ENCODE results near the gene ARSA. TPM values are rescaled to one million over a fixed set of nuclear protein-coding genes. Genes with fewer than 3 reads are reported as not detected.
A peak's percentile ranks its signal among the peaks of the same experiment; 100 is the strongest.
"Not testable (repeated sequence)": the region's sequence is repeated elsewhere in the genome, so short reads cannot be mapped to it uniquely, and the experiment has no call there.

Gene ARSA
- total RNA-seq, 1 experiment from 2014 or later: 49.5 TPM

GRCh38 chr22:50659711-50660110, 31.8 kb upstream of the ARSA start:
- DNase-seq (ENCODE audit: low read depth); in situ Hi-C loops (cut with HindIII; ENCODE audit: low pct_unique_long_range_greater_than_20kb, low sequenced_read_pairs): not testable (repeated sequence)

DNA sequence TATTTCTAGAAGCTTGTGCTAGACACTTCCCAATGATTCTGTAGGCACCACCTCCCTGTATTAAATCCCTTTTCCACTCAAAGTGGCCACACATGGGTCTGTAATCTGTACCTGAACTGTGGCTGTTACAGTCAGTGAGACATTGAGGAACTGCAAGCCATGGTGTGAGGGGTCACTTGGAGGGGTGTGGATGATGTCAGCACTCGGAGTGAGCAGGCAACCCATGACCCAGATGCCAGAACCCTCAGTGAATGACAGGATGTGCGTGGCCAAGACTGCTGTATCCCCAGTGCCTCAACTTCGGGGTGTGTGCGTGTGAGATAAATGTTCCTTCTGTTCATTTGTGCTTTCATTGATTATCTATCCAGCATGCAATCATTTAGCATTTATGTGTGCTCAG, 30.0 kb upstream of the ARSA start:
- in situ Hi-C loops (cut with HindIII; ENCODE audit: low pct_unique_long_range_greater_than_20kb, low sequenced_read_pairs): no loop called here
- DNase-seq (ENCODE audit: low read depth): no peak

- peak; percentile 69 for DNase-seq (ENCODE audit: low read depth)
- in situ Hi-C loops (cut with HindIII; ENCODE audit: low pct_unique_long_range_greater_than_20kb, low sequenced_read_pairs): no loop called here
Observed at GRCh38 chr22:50656122-50657070, 28.4 kb upstream of the ARSA start.

- DNase-seq (ENCODE audit: low read depth); in situ Hi-C loops (cut with HindIII; ENCODE audit: low pct_unique_long_range_greater_than_20kb, low sequenced_read_pairs): not testable (repeated sequence)
Observed at GRCh38 chr22:50654664-50655063, 26.7 kb upstream of the ARSA start.

GRCh38 chr22:50653256-50653655, 25.3 kb upstream of the ARSA start:
- in situ Hi-C loops (cut with HindIII; ENCODE audit: low pct_unique_long_range_greater_than_20kb, low sequenced_read_pairs): no loop called here
- no peak for DNase-seq (ENCODE audit: low read depth)

GRCh38 chr22:50643821-50644101, 15.8 kb upstream of the ARSA start:
- in situ Hi-C loops (cut with HindIII; ENCODE audit: low pct_unique_long_range_greater_than_20kb, low sequenced_read_pairs); DNase-seq (ENCODE audit: low read depth): not testable (repeated sequence)

GRCh38 chr22:50643021-50643820, 15.3 kb upstream of the ARSA start:
- DNase-seq (ENCODE audit: low read depth); in situ Hi-C loops (cut with HindIII; ENCODE audit: low pct_unique_long_range_greater_than_20kb, low sequenced_read_pairs): not testable (repeated sequence)

DNA sequence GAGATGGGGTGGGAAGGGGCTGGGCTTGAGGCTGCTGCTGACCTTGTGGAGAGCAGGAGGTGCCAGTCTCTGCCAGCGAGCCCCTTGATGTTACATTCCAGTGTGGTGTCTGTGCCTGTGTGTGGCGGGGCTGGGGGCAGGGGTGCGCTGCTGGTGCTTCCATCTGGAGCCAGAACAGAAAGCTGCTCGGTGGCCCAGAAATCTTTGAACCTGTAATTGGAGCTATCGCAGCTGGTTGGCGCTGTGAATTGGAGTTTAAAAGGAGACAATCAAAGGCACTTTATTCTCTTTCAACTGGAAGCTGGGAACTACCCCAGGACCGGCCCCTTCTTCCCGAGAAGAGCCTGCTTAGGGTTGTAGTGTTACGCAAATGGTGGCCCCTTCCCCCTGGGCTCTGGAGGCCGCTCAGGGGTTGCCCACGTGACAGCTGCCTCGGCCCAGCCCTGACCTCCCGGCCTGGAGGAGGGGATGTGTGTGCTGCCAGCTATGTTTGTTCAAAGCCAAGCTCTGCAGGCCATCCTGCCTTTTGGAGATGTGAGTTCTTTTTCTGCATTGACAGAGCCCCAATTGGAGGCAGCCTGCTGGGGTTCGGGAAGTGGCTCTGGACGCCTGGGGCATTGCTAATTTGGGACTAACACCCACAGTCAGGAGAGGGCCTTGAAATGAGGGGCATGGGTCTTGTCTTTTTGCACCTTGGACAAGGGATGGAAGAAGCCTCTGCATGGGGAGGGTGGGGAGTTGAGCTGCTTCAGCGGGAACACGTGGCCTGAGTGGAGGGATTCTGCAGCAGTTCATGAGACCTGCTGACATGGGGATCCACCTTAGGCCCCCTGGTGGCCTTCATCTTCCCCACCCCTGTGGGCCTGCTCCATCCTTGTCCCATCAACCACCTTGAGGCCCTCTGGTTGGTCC, 14.0 kb upstream of the ARSA start:
- in situ Hi-C loops (cut with HindIII; ENCODE audit: low pct_unique_long_range_greater_than_20kb, low sequenced_read_pairs): no loop called here
- DNase-seq (ENCODE audit: low read depth): no peak

- in situ Hi-C loops (cut with HindIII; ENCODE audit: low pct_unique_long_range_greater_than_20kb, low sequenced_read_pairs): no loop called here
- no peak for DNase-seq (ENCODE audit: low read depth)
Observed at GRCh38 chr22:50640857-50641647, 13.1 kb upstream of the ARSA start.

- in situ Hi-C loops (cut with HindIII; ENCODE audit: low pct_unique_long_range_greater_than_20kb, low sequenced_read_pairs); DNase-seq (ENCODE audit: low read depth): not testable (repeated sequence)
Observed at GRCh38 chr22:50640296-50640695, 12.3 kb upstream of the ARSA start.

DNA sequence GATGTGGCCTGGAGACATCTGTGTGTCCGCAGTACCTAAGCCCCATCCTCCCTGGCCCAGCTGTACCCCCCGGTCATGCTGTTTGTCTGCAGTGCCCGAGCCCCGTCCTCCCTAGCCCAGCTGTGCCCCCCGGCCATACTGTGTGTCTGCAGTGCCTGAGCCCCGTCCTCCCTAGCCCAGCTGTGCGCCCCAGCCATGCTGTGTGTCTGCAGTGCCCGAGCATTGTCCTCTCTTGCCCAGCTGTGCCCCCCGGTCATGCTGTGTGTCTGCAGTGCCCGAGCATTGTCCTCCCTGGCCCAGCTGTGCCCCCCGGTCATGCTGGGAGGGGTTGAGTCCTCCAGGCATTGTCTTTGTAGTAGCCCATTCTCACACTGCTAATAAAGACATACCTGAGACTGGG, 7.6 kb upstream of the ARSA start:
- no peak for DNase-seq (ENCODE audit: low read depth)
- in situ Hi-C loops (cut with HindIII; ENCODE audit: low pct_unique_long_range_greater_than_20kb, low sequenced_read_pairs): no loop called here

DNA sequence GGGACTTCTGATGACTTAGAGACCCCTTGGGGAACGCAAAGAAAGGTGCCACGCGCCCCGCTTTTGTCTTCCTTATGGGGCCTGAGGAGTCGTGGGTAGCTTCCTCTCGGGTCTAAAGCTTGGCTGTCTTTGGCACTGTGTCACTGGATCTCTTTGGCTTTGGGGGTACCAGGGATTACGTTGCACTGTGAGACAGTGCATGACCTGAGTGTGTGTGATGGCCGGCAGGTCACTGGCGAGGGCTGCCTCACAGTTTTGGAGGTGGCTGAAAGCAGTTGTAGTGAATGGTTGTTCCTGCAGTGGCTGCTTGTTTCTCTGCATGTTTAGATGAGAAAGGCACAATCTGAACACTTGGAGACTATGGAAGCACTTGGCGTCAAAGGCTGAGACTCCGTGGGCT, 5.8 kb upstream of the ARSA start:
- in situ Hi-C loops (cut with HindIII; ENCODE audit: low pct_unique_long_range_greater_than_20kb, low sequenced_read_pairs): loop anchor here (5.0 kb wide), 1 partner anchor 34 kb away; no protein-coding TSS in a partner anchor
- no peak for DNase-seq (ENCODE audit: low read depth)

DNA sequence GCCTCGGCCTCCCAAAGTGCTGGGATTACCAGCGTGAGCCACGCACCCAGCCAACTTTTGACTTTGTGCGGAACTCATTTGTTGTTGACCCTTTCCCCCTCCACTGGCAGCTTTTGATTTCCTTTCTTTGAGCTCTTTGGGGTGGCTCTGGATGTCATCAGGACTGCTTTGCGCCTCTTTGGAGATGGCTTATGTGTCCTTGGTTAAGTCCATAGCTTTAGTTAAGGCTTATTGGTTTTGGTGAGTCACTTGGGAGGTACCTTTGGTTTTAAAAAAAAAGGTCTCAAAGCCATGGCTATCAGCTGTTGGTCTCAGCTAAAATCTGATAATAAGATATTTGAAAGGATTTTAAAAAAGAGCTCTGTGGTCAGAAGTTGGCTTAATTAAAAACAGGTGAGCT, 5.1 kb upstream of the ARSA start:
- no peak for DNase-seq (ENCODE audit: low read depth)
- in situ Hi-C loops (cut with HindIII; ENCODE audit: low pct_unique_long_range_greater_than_20kb, low sequenced_read_pairs): loop anchor here (5.0 kb wide), 1 partner anchor 34 kb away; no protein-coding TSS in a partner anchor

- in situ Hi-C loops (cut with HindIII; ENCODE audit: low pct_unique_long_range_greater_than_20kb, low sequenced_read_pairs): loop anchor here (5.0 kb wide), 1 partner anchor 37 kb away; no protein-coding TSS in a partner anchor
- DNase-seq (ENCODE audit: low read depth): peak; percentile 82
Observed at GRCh38 chr22:50630376-50630775, 2.4 kb upstream of the ARSA start.

DNA sequence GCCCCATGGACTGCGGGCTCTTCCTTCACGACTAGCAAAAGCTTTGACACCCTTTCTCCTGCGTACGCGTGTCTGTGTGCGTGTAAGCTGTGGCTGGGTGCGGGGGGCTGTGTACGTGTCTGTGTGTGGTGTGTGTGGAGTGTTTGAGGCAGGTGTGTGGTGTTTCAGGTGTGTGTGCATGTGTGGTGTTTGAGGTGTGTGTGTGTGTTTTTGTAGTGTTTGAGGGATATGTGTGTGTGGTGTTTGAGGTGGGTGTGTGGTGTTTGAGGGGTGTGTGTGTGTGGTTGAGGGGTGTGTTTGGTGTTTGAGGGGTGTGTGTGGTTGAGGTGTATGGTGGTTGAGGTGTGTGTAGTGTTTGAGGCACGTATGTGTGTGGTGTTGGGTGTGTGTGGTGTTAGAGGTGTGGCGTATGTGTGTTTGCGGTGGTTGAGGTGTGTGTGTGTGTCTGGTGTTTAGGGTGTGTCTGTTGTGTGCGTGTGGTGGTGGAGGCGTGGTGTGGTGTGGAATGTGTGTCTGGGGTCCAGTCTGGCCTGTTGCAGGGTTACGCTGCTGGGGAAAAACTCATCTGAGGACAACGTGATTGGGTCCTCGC, 687 bp upstream of the ARSA start:
- in situ Hi-C loops (cut with HindIII; ENCODE audit: low pct_unique_long_range_greater_than_20kb, low sequenced_read_pairs): no loop called here

DNA sequence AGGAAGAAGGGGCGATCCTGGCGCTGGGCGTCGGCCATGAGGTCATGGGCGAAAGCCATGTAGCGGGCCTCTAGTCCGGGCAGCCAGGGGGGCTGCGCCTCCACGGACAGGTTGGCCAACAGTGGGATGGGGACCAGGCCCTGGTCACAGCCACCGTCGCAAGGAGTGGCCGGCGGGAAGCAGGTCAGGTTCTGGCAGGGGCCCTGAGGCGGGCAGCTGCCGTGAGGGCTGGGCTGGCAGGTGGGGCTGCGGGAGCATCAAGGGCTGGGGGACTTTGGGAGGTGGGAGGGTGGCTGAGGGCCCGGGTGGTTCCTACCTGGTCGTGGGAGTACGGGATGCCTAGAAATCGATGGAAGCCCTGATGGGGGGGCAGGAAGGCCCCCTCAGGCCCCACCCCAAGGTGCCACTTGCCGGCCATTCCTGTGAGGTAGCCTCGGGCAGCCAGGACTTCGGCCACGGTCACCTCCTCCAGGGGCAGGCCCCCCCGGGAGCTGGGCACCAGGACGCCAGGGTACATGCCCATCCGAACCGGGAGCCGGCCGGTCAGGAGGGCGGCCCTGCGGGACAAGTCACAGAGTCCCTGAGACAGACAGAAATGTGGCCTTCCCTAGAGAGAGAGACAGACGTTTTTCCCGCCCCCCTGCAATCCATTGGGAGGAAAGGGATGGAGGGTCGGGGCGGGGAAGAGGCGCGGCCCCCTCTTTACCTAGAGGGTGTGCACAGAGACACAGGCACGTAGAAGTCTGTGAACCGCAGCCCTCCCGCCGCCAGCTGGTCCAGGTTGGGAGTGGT, 906 bp downstream of the ARSA start:
- DNase-seq (ENCODE audit: low read depth): no peak
- in situ Hi-C loops (cut with HindIII; ENCODE audit: low pct_unique_long_range_greater_than_20kb, low sequenced_read_pairs): no loop called here

More for the DNA sequence above, 687 bp upstream of the ARSA start:
- DNase-seq (ENCODE audit: low read depth): no peak
